Lower leg skin (tissue), 4 donors: ENCODE data around the gene PDXP. TPM values are rescaled to one million over a fixed set of nuclear protein-coding genes. Genes with fewer than 3 reads are reported as not detected.

Experiments used
- DNase-seq, 2 donors: peaks; one replicate each; pipeline ENCODE4 v3.0.0-alpha.2; 2019; ENCODE audit warnings: low spot score in 2 of 2
- H3K4me3 ChIP-seq: fragments of 200-600 bp; sonication (generic); 2 replicates; pipeline ENCODE4 v1.5.1; 2017; ENCODE audit warnings: mild to moderate bottlenecking, low read depth; ENCODE audit not compliant: poor library complexity, severe bottlenecking
- CTCF ChIP-seq, 3 donors: fragments of 450-650 bp; IDR thresholded peaks; one replicate each; pipeline ENCODE4 v1.5.1; 2016; ENCODE audit warnings: antibody characterized with exemption in 3 of 3, mild to moderate bottlenecking in 3 of 3, moderate library complexity in 2 of 3
- POLR2A ChIP-seq, 2 donors: fragments of 450-650 bp; IDR thresholded peaks; one replicate each; pipeline ENCODE4 v1.6.1; 2016 to 2017; ENCODE audit warnings: antibody characterized with exemption in 2 of 2, mild to moderate bottlenecking in 1 of 2, moderate library complexity in 1 of 2
- whole genome bisulfite sequencing, 2 donors: methylation state at CpG; one replicate each; pipeline ENCODE4 v1.1.5; 2018; 5-methylcytosine and 5-hydroxymethylcytosine counted together
- intact Hi-C: fragments of 100-400 bp; cut with DNase I; formaldehyde crosslinking; loops from one replicate; pipeline ENCODE4 v1.15.0; 2023; ENCODE audit warnings: low total_unique reads
- total RNA-seq, 4 donors: library from RNA; depleted of rRNA; stranded (reverse); fragments of >200 nt; gene quantifications; one replicate each; pipeline ENCODE4 v1.1.0, GENCODE V29; 2016

PDXP gene
- total RNA-seq, 4 donors from 2014 or later = 1.8 to 4.6 (median 3.2) TPM

GRCh38 chr22:37626144-37626543 is 32.4 kb upstream of the PDXP start:
- intact Hi-C loops = no loop called here
- WGBS, 2 donors = 16 to 32% methylated on average over 3 to 8 of the region's 11 CpGs

GRCh38 chr22:37626556-37627075 is 31.9 kb upstream of the PDXP start:
- intact Hi-C loops = no loop called here
- whole genome bisulfite sequencing, 2 donors = 48 to 49% methylated on average over 13 of the region's 13 CpGs
- H3K4me3 ChIP-seq = no peak overlapping the region
- DNase-seq = no peak
- TF ChIP-seq POLR2A (IDR thresholded peaks at IDR 0.05) (no peak), CTCF (IDR thresholded peaks at IDR 0.05) (no peak)

More at GRCh38 chr22:37626144-37626543, 32.4 kb upstream of the PDXP start:
- DNase-seq = peak; percentile 62 to 91
- H3K4me3 ChIP-seq = no peak overlapping the region
- TF ChIP-seq POLR2A (IDR thresholded peaks at IDR 0.05) (no peak), CTCF (IDR thresholded peaks at IDR 0.05) (no peak)

- WGBS, 2 donors = 57 to 64% methylated on average over 7 of the region's 7 CpGs
- DNase-seq = no peak
- intact Hi-C loops = no loop called here
- H3K4me3 ChIP-seq = no peak overlapping the region
- TF ChIP-seq CTCF (IDR thresholded peaks at IDR 0.05) = no peak
- no peak for TF ChIP-seq POLR2A (IDR thresholded peaks at IDR 0.05)
Observed at GRCh38 chr22:37627121-37627520, 31.4 kb upstream of the PDXP start.

GRCh38 chr22:37627545-37627944 is 31.0 kb upstream of the PDXP start:
- peak in 1 of 2 donors; percentile 87 for DNase-seq
- H3K4me3 ChIP-seq = no peak overlapping the region
- 63 to 72% methylated on average over 2 to 6 of the region's 6 CpGs for WGBS, 2 donors
- TF ChIP-seq CTCF (IDR thresholded peaks at IDR 0.05) = no peak
- no peak for TF ChIP-seq POLR2A (IDR thresholded peaks at IDR 0.05)
- intact Hi-C loops = no loop called here

- H3K4me3 ChIP-seq = no peak overlapping the region
- no peak for TF ChIP-seq CTCF (IDR thresholded peaks at IDR 0.05)
- 83 to 90% methylated on average over 6 to 7 of the region's 8 CpGs for WGBS, 2 donors
- DNase-seq = no peak
- intact Hi-C loops = no loop called here
Observed at GRCh38 chr22:37628830-37629229, 29.7 kb upstream of the PDXP start.

GRCh38 chr22:37629928-37630327 is 28.6 kb upstream of the PDXP start:
- DNase-seq = no peak
- no peak overlapping the region for H3K4me3 ChIP-seq
- intact Hi-C loops = no loop called here
- TF ChIP-seq POLR2A (IDR thresholded peaks at IDR 0.05) (no peak), CTCF (IDR thresholded peaks at IDR 0.05) (no peak)
- 63 to 84% methylated on average over 8 to 10 of the region's 10 CpGs for WGBS, 2 donors
